ENCODE results near the gene NCOR1. TPM values are rescaled to one million over a fixed set of nuclear protein-coding genes. Genes with fewer than 3 reads are reported as not detected.

The NCOR1 gene
- total and polyA plus RNA-seq, 2 experiments from 2014 or later: 102 to 132 TPM

DNA sequence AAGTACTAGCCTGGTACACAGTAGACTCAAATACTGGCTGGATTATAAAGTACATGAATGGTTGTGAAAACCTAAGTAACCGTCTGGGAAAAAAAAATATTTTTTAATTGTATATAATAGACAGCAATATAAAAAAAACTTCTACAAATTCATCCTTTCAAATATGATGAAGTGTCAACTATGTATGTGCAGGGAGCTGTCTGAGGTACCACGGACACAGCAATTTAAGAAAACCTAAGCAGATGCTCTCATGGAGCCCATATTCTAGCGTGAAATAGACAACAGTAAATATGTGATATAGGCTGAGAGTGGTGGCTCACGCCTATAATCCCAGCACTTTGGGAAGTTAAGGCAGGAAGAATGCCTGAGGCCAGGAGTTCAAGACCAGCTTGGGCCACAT lies 111.1 kb downstream of the NCOR1 start:
- TF ChIP-seq JUNB (IDR thresholded peaks at IDR 0.05; ENCODE audit: unreplicated experiment) (no peak), CREB1 (CRISPR knock-in tag; IDR thresholded peaks at IDR 0.05; ENCODE audit: low read depth) (no peak), ZNF114 (CRISPR knock-in tag; IDR thresholded peaks at IDR 0.05) (no peak), NANOG (IDR thresholded peaks at IDR 0.05; ENCODE audit: borderline replicate concordance) (no peak), POLR2AphosphoS5 (IDR thresholded peaks at IDR 0.05; ENCODE audit: low read depth) (no peak), STAT1 (IDR thresholded peaks at IDR 0.05; ENCODE audit: unreplicated experiment) (no peak), ZNF331 (CRISPR knock-in tag; IDR thresholded peaks at IDR 0.05; ENCODE audit: low read depth) (no peak), EZH2 (IDR thresholded peaks at IDR 0.05; ENCODE audit: low read depth, unreplicated experiment) (no peak)
- TF ChIP-seq, protein P1, sequence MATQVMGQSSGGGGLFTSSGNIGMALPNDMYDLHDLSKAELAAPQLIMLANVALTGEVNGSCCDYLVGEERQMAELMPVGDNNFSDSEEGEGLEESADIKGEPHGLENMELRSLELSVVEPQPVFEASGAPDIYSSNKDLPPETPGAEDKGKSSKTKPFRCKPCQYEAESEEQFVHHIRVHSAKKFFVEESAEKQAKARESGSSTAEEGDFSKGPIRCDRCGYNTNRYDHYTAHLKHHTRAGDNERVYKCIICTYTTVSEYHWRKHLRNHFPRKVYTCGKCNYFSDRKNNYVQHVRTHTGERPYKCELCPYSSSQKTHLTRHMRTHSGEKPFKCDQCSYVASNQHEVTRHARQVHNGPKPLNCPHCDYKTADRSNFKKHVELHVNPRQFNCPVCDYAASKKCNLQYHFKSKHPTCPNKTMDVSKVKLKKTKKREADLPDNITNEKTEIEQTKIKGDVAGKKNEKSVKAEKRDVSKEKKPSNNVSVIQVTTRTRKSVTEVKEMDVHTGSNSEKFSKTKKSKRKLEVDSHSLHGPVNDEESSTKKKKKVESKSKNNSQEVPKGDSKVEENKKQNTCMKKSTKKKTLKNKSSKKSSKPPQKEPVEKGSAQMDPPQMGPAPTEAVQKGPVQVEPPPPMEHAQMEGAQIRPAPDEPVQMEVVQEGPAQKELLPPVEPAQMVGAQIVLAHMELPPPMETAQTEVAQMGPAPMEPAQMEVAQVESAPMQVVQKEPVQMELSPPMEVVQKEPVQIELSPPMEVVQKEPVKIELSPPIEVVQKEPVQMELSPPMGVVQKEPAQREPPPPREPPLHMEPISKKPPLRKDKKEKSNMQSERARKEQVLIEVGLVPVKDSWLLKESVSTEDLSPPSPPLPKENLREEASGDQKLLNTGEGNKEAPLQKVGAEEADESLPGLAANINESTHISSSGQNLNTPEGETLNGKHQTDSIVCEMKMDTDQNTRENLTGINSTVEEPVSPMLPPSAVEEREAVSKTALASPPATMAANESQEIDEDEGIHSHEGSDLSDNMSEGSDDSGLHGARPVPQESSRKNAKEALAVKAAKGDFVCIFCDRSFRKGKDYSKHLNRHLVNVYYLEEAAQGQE (IDR thresholded peaks at IDR 0.05; ENCODE audit: unreplicated experiment): no peak
- TF ChIP-seq, protein P2, sequence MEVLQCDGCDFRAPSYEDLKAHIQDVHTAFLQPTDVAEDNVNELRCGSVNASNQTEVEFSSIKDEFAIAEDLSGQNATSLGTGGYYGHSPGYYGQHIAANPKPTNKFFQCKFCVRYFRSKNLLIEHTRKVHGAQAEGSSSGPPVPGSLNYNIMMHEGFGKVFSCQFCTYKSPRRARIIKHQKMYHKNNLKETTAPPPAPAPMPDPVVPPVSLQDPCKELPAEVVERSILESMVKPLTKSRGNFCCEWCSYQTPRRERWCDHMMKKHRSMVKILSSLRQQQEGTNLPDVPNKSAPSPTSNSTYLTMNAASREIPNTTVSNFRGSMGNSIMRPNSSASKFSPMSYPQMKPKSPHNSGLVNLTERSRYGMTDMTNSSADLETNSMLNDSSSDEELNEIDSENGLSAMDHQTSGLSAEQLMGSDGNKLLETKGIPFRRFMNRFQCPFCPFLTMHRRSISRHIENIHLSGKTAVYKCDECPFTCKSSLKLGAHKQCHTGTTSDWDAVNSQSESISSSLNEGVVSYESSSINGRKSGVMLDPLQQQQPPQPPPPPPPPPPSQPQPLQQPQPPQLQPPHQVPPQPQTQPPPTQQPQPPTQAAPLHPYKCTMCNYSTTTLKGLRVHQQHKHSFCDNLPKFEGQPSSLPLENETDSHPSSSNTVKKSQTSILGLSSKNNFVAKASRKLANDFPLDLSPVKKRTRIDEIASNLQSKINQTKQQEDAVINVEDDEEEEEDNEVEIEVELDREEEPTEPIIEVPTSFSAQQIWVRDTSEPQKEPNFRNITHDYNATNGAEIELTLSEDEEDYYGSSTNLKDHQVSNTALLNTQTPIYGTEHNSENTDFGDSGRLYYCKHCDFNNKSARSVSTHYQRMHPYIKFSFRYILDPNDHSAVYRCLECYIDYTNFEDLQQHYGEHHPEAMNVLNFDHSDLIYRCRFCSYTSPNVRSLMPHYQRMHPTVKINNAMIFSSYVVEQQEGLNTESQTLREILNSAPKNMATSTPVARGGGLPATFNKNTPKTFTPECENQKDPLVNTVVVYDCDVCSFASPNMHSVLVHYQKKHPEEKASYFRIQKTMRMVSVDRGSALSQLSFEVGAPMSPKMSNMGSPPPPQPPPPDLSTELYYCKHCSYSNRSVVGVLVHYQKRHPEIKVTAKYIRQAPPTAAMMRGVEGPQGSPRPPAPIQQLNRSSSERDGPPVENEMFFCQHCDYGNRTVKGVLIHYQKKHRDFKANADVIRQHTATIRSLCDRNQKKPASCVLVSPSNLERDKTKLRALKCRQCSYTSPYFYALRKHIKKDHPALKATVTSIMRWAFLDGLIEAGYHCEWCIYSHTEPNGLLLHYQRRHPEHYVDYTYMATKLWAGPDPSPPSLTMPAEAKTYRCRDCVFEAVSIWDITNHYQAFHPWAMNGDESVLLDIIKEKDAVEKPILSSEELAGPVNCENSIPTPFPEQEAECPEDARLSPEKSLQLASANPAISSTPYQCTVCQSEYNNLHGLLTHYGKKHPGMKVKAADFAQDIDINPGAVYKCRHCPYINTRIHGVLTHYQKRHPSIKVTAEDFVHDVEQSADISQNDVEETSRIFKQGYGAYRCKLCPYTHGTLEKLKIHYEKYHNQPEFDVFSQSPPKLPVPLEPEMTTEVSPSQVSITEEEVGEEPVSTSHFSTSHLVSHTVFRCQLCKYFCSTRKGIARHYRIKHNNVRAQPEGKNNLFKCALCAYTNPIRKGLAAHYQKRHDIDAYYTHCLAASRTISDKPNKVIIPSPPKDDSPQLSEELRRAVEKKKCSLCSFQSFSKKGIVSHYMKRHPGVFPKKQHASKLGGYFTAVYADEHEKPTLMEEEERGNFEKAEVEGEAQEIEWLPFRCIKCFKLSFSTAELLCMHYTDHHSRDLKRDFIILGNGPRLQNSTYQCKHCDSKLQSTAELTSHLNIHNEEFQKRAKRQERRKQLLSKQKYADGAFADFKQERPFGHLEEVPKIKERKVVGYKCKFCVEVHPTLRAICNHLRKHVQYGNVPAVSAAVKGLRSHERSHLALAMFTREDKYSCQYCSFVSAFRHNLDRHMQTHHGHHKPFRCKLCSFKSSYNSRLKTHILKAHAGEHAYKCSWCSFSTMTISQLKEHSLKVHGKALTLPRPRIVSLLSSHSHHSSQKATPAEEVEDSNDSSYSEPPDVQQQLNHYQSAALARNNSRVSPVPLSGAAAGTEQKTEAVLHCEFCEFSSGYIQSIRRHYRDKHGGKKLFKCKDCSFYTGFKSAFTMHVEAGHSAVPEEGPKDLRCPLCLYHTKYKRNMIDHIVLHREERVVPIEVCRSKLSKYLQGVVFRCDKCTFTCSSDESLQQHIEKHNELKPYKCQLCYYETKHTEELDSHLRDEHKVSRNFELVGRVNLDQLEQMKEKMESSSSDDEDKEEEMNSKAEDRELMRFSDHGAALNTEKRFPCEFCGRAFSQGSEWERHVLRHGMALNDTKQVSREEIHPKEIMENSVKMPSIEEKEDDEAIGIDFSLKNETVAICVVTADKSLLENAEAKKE (CRISPR knock-in tag; IDR thresholded peaks at IDR 0.05): no peak
- ATAC-seq (no peak), DNase-seq (ENCODE audit: low spot score) (no peak)
- no peak overlapping the region for H3K27ac Mint-ChIP-seq
- Histone ChIP-seq H3K9me2 (ENCODE audit: insufficient read depth) (no peaks in the 10 kb centered on the region), H4K20me1 (replicated peaks; ENCODE audit: insufficient read depth) (no peaks in the 10 kb centered on the region), H3K4me2 (no peak overlapping the region), H3K36me3 (ENCODE audit: insufficient read depth) (peaks cover 6% of the 10 kb centered on the region; the same call in 1 of the 2 replicates), H2AFZ (no peak overlapping the region), H3F3A (replicated peaks; ENCODE audit: low read depth) (no peaks in the 10 kb centered on the region), H3K79me2 (replicated peaks; ENCODE audit: insufficient read depth) (0 out of 2 replicates have a peak, but pooled peaks cover 3% of the 10 kb centered on the region), H3K4me3 (no peak overlapping the region), H3K27ac (ENCODE audit: low read depth) (no peak overlapping the region), H3K4me1 (ENCODE audit: insufficient read depth) (no peaks in the 10 kb centered on the region), H3K27me3 (ENCODE audit: insufficient read depth) (no peaks in the 10 kb centered on the region)
- H3K9me3 Mint-ChIP-seq: no peaks in the 10 kb centered on the region
- no peaks in the 10 kb centered on the region for H3K27me3 Mint-ChIP-seq (ENCODE audit: insufficient read depth, low read depth, poor library complexity)
- peaks cover 47% of the 10 kb centered on the region for H3K36me3 Mint-ChIP-seq (ENCODE audit: low read depth)
- H3K4me1 Mint-ChIP-seq: no peaks in the 10 kb centered on the region
- H3K4me3 Mint-ChIP-seq: no peak overlapping the region

All from GM23338 (cell line).